Large intestine (tissue), 3 donors: Measurements from ENCODE around the gene CCDC172. TPM values are rescaled to one million over a fixed set of nuclear protein-coding genes. Genes with fewer than 3 reads are reported as not detected.

ENCODE experiments used
- DNase-seq, 2 donors: peaks; one replicate each; pipeline versions ENCODE4 v3.0.0 to v3.0.0-alpha.2; 2013
- H3K27ac ChIP-seq: one replicate; pipeline ENCODE4 v1.5.1; 2013; ENCODE audit warnings: low read length
- H3K27me3 ChIP-seq: 2 replicates; pipeline ENCODE4 v1.6.1; 2013; ENCODE audit warnings: low read length; ENCODE audit not compliant: control insufficient read depth, insufficient read depth
- H3K36me3 ChIP-seq: 2 replicates; pipeline ENCODE4 v1.6.1; 2013; ENCODE audit warnings: low read length; ENCODE audit not compliant: control insufficient read depth, insufficient read depth
- H3K4me1 ChIP-seq: one replicate; pipeline ENCODE4 v1.6.1; 2013; ENCODE audit warnings: low read length; ENCODE audit not compliant: control insufficient read depth, insufficient read depth
- H3K4me3 ChIP-seq: one replicate; pipeline ENCODE4 v1.5.1; 2013; ENCODE audit warnings: low read length
- H3K9me3 ChIP-seq: one replicate; pipeline ENCODE4 v1.6.1; 2013; ENCODE audit warnings: mild to moderate bottlenecking, low read depth, low read length, moderate library complexity; ENCODE audit not compliant: control insufficient read depth
- WGBS: methylation state at CpG from one replicate; pipeline ENCODE4 v1.1.5; 2013; ENCODE audit warnings: low lambda C conversion rate; ENCODE audit not compliant: insufficient coverage; 5-methylcytosine and 5-hydroxymethylcytosine counted together
- polyA plus RNA-seq: library from polyadenylated mRNA; unstranded; fragments of 120-200 nt; gene quantifications from one replicate; pipeline ENCODE4 v1.2.1, GENCODE V29; 2013

CCDC172 gene
- polyA plus RNA-seq, 1 donor: not detected

- no peak for DNase-seq
- 67% methylated on average over 1 of the region's 1 CpG for WGBS
- H3K9me3 ChIP-seq: no peaks in the 10 kb centered on the region
Observed at GRCh38 chr10:116300542-116300941, 23.7 kb upstream of the CCDC172 start.

GRCh38 chr10:116304923-116305322, 19.3 kb upstream of the CCDC172 start:
- Histone ChIP-seq H3K27ac (no peak overlapping the region), H3K4me1 (no peaks in the 10 kb centered on the region)
- 100% methylated on average over 1 of the region's 1 CpG for WGBS

More at GRCh38 chr10:116300542-116300941, 23.7 kb upstream of the CCDC172 start:
- Histone ChIP-seq H3K4me3 (no peak overlapping the region), H3K27ac (no peak overlapping the region), H3K27me3 (no peaks in the 10 kb centered on the region), H3K36me3 (no peaks in the 10 kb centered on the region), H3K4me1 (no peaks in the 10 kb centered on the region)

GRCh38 chr10:116306847-116307246, 17.4 kb upstream of the CCDC172 start:
- DNase-seq: no peak
- no peak overlapping the region for H3K27ac ChIP-seq
- no peaks in the 10 kb centered on the region for H3K4me1 ChIP-seq
- no peaks in the 10 kb centered on the region for H3K36me3 ChIP-seq
- WGBS: 89% methylated on average over 2 of the region's 2 CpGs
- no peaks in the 10 kb centered on the region for H3K9me3 ChIP-seq
- no peaks in the 10 kb centered on the region for H3K27me3 ChIP-seq
- no peak overlapping the region for H3K4me3 ChIP-seq

More at GRCh38 chr10:116304923-116305322, 19.3 kb upstream of the CCDC172 start:
- no peaks in the 10 kb centered on the region for H3K36me3 ChIP-seq
- DNase-seq: no peak
- H3K4me3 ChIP-seq: no peak overlapping the region
- no peaks in the 10 kb centered on the region for H3K27me3 ChIP-seq
- no peaks in the 10 kb centered on the region for H3K9me3 ChIP-seq

GRCh38 chr10:116307455-116307854, 16.8 kb upstream of the CCDC172 start:
- no peak for DNase-seq
- no peaks in the 10 kb centered on the region for H3K36me3 ChIP-seq
- WGBS: 100% methylated on average over 1 of the region's 4 CpGs
- no peak overlapping the region for H3K4me3 ChIP-seq
- H3K4me1 ChIP-seq: no peaks in the 10 kb centered on the region
- no peaks in the 10 kb centered on the region for H3K27me3 ChIP-seq
- H3K27ac ChIP-seq: no peak overlapping the region
- no peaks in the 10 kb centered on the region for H3K9me3 ChIP-seq

- DNase-seq: no peak
- Histone ChIP-seq H3K4me3 (no peak overlapping the region), H3K4me1 (no peaks in the 10 kb centered on the region), H3K36me3 (no peaks in the 10 kb centered on the region), H3K27ac (no peak overlapping the region), H3K9me3 (no peaks in the 10 kb centered on the region), H3K27me3 (no peaks in the 10 kb centered on the region)
- no CpG with 5 or more reads among the region's 5 CpGs for WGBS
Observed at GRCh38 chr10:116311016-116311415, 13.2 kb upstream of the CCDC172 start.

GRCh38 chr10:116311706-116312490, 12.3 kb upstream of the CCDC172 start:
- no peak for DNase-seq
- H3K4me3 ChIP-seq: no peak overlapping the region
- no peaks in the 10 kb centered on the region for H3K27me3 ChIP-seq
- no peaks in the 10 kb centered on the region for H3K4me1 ChIP-seq
- WGBS: no CpG with 5 or more reads among the region's 2 CpGs
- H3K9me3 ChIP-seq: no peaks in the 10 kb centered on the region
- no peaks in the 10 kb centered on the region for H3K36me3 ChIP-seq
- no peak overlapping the region for H3K27ac ChIP-seq

GRCh38 chr10:116312548-116312947, 11.7 kb upstream of the CCDC172 start:
- WGBS: 92% methylated on average over 2 of the region's 4 CpGs
- no peak for DNase-seq
- H3K27ac ChIP-seq: no peak overlapping the region
- no peaks in the 10 kb centered on the region for H3K4me1 ChIP-seq
- no peaks in the 10 kb centered on the region for H3K9me3 ChIP-seq
- no peak overlapping the region for H3K4me3 ChIP-seq
- H3K27me3 ChIP-seq: no peaks in the 10 kb centered on the region
- H3K36me3 ChIP-seq: no peaks in the 10 kb centered on the region

GRCh38 chr10:116316503-116316902, 7.7 kb upstream of the CCDC172 start:
- Histone ChIP-seq H3K27ac (no peak overlapping the region), H3K36me3 (no peaks in the 10 kb centered on the region), H3K4me3 (no peak overlapping the region), H3K27me3 (no peaks in the 10 kb centered on the region), H3K4me1 (no peaks in the 10 kb centered on the region), H3K9me3 (no peaks in the 10 kb centered on the region)
- DNase-seq: no peak
- WGBS: no CpG with 5 or more reads among the region's 2 CpGs

GRCh38 chr10:116324951-116325635, 845 bp downstream of the CCDC172 start:
- Histone ChIP-seq H3K9me3 (no peaks in the 10 kb centered on the region), H3K4me1 (no peaks in the 10 kb centered on the region), H3K4me3 (no peak overlapping the region), H3K36me3 (no peaks in the 10 kb centered on the region), H3K27ac (no peak overlapping the region), H3K27me3 (peaks cover 3% of the 10 kb centered on the region)
- no peak for DNase-seq
- 40% methylated on average over 5 of the region's 17 CpGs for WGBS

- no CpG with 5 or more reads among the region's 2 CpGs for WGBS
- no peak overlapping the region for H3K27ac ChIP-seq
- peaks cover 3% of the 10 kb centered on the region for H3K27me3 ChIP-seq
- H3K4me3 ChIP-seq: no peak overlapping the region
- H3K9me3 ChIP-seq: no peaks in the 10 kb centered on the region
- H3K36me3 ChIP-seq: no peaks in the 10 kb centered on the region
- no peaks in the 10 kb centered on the region for H3K4me1 ChIP-seq
- no peak for DNase-seq
Observed at GRCh38 chr10:116325987-116326386, 1.7 kb downstream of the CCDC172 start.
